Activated B cell treated with CpG ODN at 0.5 μM for 24 hours (primary cell): Measurements from ENCODE around the gene MYCBPAP. TPM values are rescaled to one million over a fixed set of nuclear protein-coding genes. Genes with fewer than 3 reads are reported as not detected.

ENCODE experiments used
- ATAC-seq: fragments of 200-7000 bp; cut with Tn5 transposase; one replicate; pipeline ENCODE4 v1.10.0; 2021; ENCODE audit warnings: low read depth, mild to moderate bottlenecking, moderate library complexity
- CTCF ChIA-PET: fragments of 350-600 bp; sonication (Branson Sonifier 250); formaldehyde crosslinking; loops from one replicate; lab custom pipeline; 2021; ENCODE audit warnings: antibody characterized with exemption; lab: Charles Lee
- POLR2A ChIA-PET: fragments of 350-600 bp; sonication (Branson Sonifier 250); formaldehyde crosslinking; loops from one replicate; lab custom pipeline; 2021; ENCODE audit warnings: antibody characterized with exemption; lab: Charles Lee
- DNase-seq: peaks from one replicate; pipeline ENCODE4 v3.0.0; 2022
- H3K27ac Mint-ChIP-seq: one replicate; pipeline ENCODE4 v1.8.0; 2020; ENCODE audit warnings: mixed read lengths
- H3K27me3 Mint-ChIP-seq: one replicate; pipeline ENCODE4 v1.8.0; 2021; ENCODE audit warnings: mixed read lengths
- H3K36me3 Mint-ChIP-seq: one replicate; pipeline ENCODE4 v1.8.0; 2021; ENCODE audit warnings: low read depth, mixed read lengths
- H3K4me1 Mint-ChIP-seq: one replicate; pipeline ENCODE4 v1.8.0; 2021; ENCODE audit warnings: mixed read lengths
- H3K4me3 Mint-ChIP-seq: one replicate; pipeline ENCODE4 v1.8.0; 2020; ENCODE audit warnings: mild to moderate bottlenecking, mixed read lengths
- H3K9me3 Mint-ChIP-seq: one replicate; pipeline ENCODE4 v1.8.0; 2020; ENCODE audit warnings: mixed read lengths
- intact Hi-C: fragments of 100-400 bp; cut with micrococcal nuclease; formaldehyde crosslinking; loops from one replicate; pipeline ENCODE4 v1.15.1; 2024
- total RNA-seq: library from RNA; stranded (reverse); gene quantifications from 2 replicates; pipeline ENCODE4 v1.2.3, GENCODE V29; 2022
- TF ChIP-seq, protein P1 (sequence below): fragments of 200-600 bp; IDR thresholded peaks from one replicate; pipeline ENCODE4 v1.8.0; 2022; ENCODE audit warnings: antibody characterized with exemption, mild to moderate bottlenecking

MYCBPAP gene
- total RNA-seq, 1 donor from 2014 or later = 2.3 TPM

GRCh38 chr17:50541402-50541715 lies 33.1 kb downstream of the MYCBPAP start:
- intact Hi-C loops = loop anchor here (1.0 to 10.0 kb wide), 2 partner anchors 59 to 513 kb away; no protein-coding TSS in a partner anchor
- Mint-ChIP-seq H3K4me1 (peaks cover 12% of the 10 kb centered on the region), H3K27me3 (peaks cover 10% of the 10 kb centered on the region), H3K9me3 (no peaks in the 10 kb centered on the region), H3K27ac (no peak overlapping the region), H3K4me3 (peak overlapping the region; percentile 85), H3K36me3 (no peaks in the 10 kb centered on the region)
- POLR2A ChIA-PET = interaction anchor here (0.5 to 2.3 kb wide), 5 partner anchors 78 to 326 kb away, joined by 3 to 11 read pairs (median 5); partner anchors contain the start of genes LRRC59 and TOB1
- CTCF ChIA-PET = interaction anchor here (1.0 to 1.5 kb wide), 4 partner anchors 9 to 85 kb away, joined by 3 to 5 read pairs (median 4); no protein-coding TSS in a partner anchor
- ATAC-seq (no peak), DNase-seq (no peak)
- TF ChIP-seq, protein P1, sequence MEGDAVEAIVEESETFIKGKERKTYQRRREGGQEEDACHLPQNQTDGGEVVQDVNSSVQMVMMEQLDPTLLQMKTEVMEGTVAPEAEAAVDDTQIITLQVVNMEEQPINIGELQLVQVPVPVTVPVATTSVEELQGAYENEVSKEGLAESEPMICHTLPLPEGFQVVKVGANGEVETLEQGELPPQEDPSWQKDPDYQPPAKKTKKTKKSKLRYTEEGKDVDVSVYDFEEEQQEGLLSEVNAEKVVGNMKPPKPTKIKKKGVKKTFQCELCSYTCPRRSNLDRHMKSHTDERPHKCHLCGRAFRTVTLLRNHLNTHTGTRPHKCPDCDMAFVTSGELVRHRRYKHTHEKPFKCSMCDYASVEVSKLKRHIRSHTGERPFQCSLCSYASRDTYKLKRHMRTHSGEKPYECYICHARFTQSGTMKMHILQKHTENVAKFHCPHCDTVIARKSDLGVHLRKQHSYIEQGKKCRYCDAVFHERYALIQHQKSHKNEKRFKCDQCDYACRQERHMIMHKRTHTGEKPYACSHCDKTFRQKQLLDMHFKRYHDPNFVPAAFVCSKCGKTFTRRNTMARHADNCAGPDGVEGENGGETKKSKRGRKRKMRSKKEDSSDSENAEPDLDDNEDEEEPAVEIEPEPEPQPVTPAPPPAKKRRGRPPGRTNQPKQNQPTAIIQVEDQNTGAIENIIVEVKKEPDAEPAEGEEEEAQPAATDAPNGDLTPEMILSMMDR = no peak

- H3K9me3 Mint-ChIP-seq = no peaks in the 10 kb centered on the region
- peak overlapping the region; percentile 85 for H3K4me3 Mint-ChIP-seq
- TF ChIP-seq, protein P1 = no peak
- peaks cover 7% of the 10 kb centered on the region for H3K27me3 Mint-ChIP-seq
- ChIA-PET POLR2A (interaction anchor here (0.9 to 2.3 kb wide), 5 partner anchors 19 to 325 kb away, joined by 3 to 11 read pairs (median 4); partner anchors contain the start of genes CACNA1G, LRRC59 and TOB1), CTCF (interaction anchor here (1.0 to 1.8 kb wide), 7 partner anchors 9 to 153 kb away, joined by 3 to 6 read pairs (median 4); partner anchors contain the start of gene CACNA1G)
- no peaks in the 10 kb centered on the region for H3K36me3 Mint-ChIP-seq
- peaks cover 17% of the 10 kb centered on the region for H3K4me1 Mint-ChIP-seq
- H3K27ac Mint-ChIP-seq = peak overlapping the region; percentile 76
- peak; percentile 86 for ATAC-seq
- DNase-seq = peak; percentile 92
- intact Hi-C loops = loop anchor here (1.0 to 10.0 kb wide), 5 partner anchors 18 to 513 kb away; partner anchors contain the start of genes CACNA1G, MYCBPAP and RSAD1
These were observed 33.8 kb downstream of the MYCBPAP start for GRCh38 chr17:50541716-50542688.

GRCh38 chr17:50542795-50543774 lies 34.8 kb downstream of the MYCBPAP start:
- TF ChIP-seq, protein P1 = no peak
- H3K4me3 Mint-ChIP-seq = peak overlapping the region; percentile 85
- H3K4me1 Mint-ChIP-seq = peaks cover 22% of the 10 kb centered on the region
- H3K27ac Mint-ChIP-seq = peak overlapping the region; percentile 76
- H3K27me3 Mint-ChIP-seq = peaks cover 7% of the 10 kb centered on the region
- intact Hi-C loops = loop anchor here (1.0 to 10.0 kb wide), 4 partner anchors 17 to 512 kb away; partner anchors contain the start of genes CACNA1G, MYCBPAP and RSAD1
- ATAC-seq = no peak
- H3K36me3 Mint-ChIP-seq = no peaks in the 10 kb centered on the region
- ChIA-PET POLR2A (interaction anchor here (0.9 to 2.3 kb wide), 4 partner anchors 18 to 324 kb away, joined by 4 to 11 read pairs (median 6); partner anchors contain the start of genes CACNA1G, LRRC59 and TOB1), CTCF (interaction anchor here (0.8 to 1.8 kb wide), 6 partner anchors 16 to 152 kb away, joined by 3 to 6 read pairs (median 4); partner anchors contain the start of gene CACNA1G)
- H3K9me3 Mint-ChIP-seq = no peaks in the 10 kb centered on the region
- no peak for DNase-seq

GRCh38 chr17:50544516-50544915 lies 36.3 kb downstream of the MYCBPAP start:
- CTCF ChIA-PET = no interaction called here
- no peaks in the 10 kb centered on the region for H3K9me3 Mint-ChIP-seq
- ATAC-seq (no peak), DNase-seq (no peak)
- peak overlapping the region; percentile 12 for H3K4me3 Mint-ChIP-seq
- peaks cover 7% of the 10 kb centered on the region for H3K27me3 Mint-ChIP-seq
- intact Hi-C loops = loop anchor here (10.0 kb wide), 1 partner anchor 510 kb away; no protein-coding TSS in a partner anchor
- TF ChIP-seq, protein P1 = no peak
- POLR2A ChIA-PET = no interaction called here
- peaks cover 3% of the 10 kb centered on the region for H3K36me3 Mint-ChIP-seq
- no peak overlapping the region for H3K27ac Mint-ChIP-seq
- peaks cover 22% of the 10 kb centered on the region for H3K4me1 Mint-ChIP-seq
